ENCODE results near the gene CCNK.

Gene CCNK

GRCh38 chr14:99535908-99536778 is 54.9 kb downstream of the CCNK start:
- no peak for DNase-seq (ENCODE audit: low read depth)

GRCh38 chr14:99537399-99537798 is 56.2 kb downstream of the CCNK start:
- DNase-seq (ENCODE audit: low read depth), result no peak

- no peak for DNase-seq (ENCODE audit: low read depth)
Observed at GRCh38 chr14:99538275-99538674, 57.1 kb downstream of the CCNK start.

GRCh38 chr14:99538733-99539132 is 57.5 kb downstream of the CCNK start:
- no peak for DNase-seq (ENCODE audit: low read depth)

- no peak for DNase-seq (ENCODE audit: low read depth)
Observed at GRCh38 chr14:99539491-99539890, 58.3 kb downstream of the CCNK start.

- DNase-seq (ENCODE audit: low read depth), result no peak
Observed at GRCh38 chr14:99540196-99541032, 59.2 kb downstream of the CCNK start.

GRCh38 chr14:99541211-99541610 is 60.0 kb downstream of the CCNK start:
- DNase-seq (ENCODE audit: low read depth), result no peak

GRCh38 chr14:99541677-99542470 is 60.7 kb downstream of the CCNK start:
- DNase-seq (ENCODE audit: low read depth), result no peak

- DNase-seq (ENCODE audit: low read depth), result no peak
Observed at GRCh38 chr14:99542566-99542965, 61.4 kb downstream of the CCNK start.

- DNase-seq (ENCODE audit: low read depth), result no peak
Observed at GRCh38 chr14:99543370-99543769, 62.2 kb downstream of the CCNK start.

GRCh38 chr14:99543985-99544384 is 62.8 kb downstream of the CCNK start:
- DNase-seq (ENCODE audit: low read depth), result no peak

- DNase-seq (ENCODE audit: low read depth), result no peak
Observed at GRCh38 chr14:99544991-99545390, 63.8 kb downstream of the CCNK start.

- DNase-seq (ENCODE audit: low read depth), result no peak
Observed at GRCh38 chr14:99545586-99545985, 64.4 kb downstream of the CCNK start.

GRCh38 chr14:99546234-99546879 is 65.1 kb downstream of the CCNK start:
- no peak for DNase-seq (ENCODE audit: low read depth)

GRCh38 chr14:99548255-99548654 is 67.0 kb downstream of the CCNK start:
- no peak for DNase-seq (ENCODE audit: low read depth)

GRCh38 chr14:99548871-99549515 is 67.8 kb downstream of the CCNK start:
- no peak for DNase-seq (ENCODE audit: low read depth)

- DNase-seq (ENCODE audit: low read depth), result no peak
Observed at GRCh38 chr14:99549684-99550083, 68.5 kb downstream of the CCNK start.

GRCh38 chr14:99550387-99550992 is 69.3 kb downstream of the CCNK start:
- DNase-seq (ENCODE audit: low read depth), result no peak

GRCh38 chr14:99551034-99551922 is 70.1 kb downstream of the CCNK start:
- DNase-seq (ENCODE audit: low read depth), result no peak

- DNase-seq (ENCODE audit: low read depth), result no peak
Observed at GRCh38 chr14:99552021-99552553, 70.9 kb downstream of the CCNK start.

All from activated gamma-delta T cell treated with anti-CD3 and anti-CD28 coated beads, Interleukin-2, amount 50 U/mL, for 16 hours (primary cell).